NCI-H1694 treated with DMSO at 0.1 percent for 48 hours (cell line): ENCODE results near the gene SLC37A1.
"Not testable (repeated sequence)": the region's sequence is repeated elsewhere in the genome, so short reads cannot be mapped to it uniquely, and the experiment has no call there.

ENCODE experiments used
- DNase-seq: peaks from one replicate; lab custom pipeline; 2025; lab: John Stamatoyannopoulos, UW

SLC37A1 gene

GRCh38 chr21:42619841-42620240, 106.2 kb downstream of the SLC37A1 start:
- DNase-seq, result no peak

- no peak for DNase-seq
These were observed 107.6 kb downstream of the SLC37A1 start for GRCh38 chr21:42621166-42621818.

GRCh38 chr21:42621819-42622177, 108.1 kb downstream of the SLC37A1 start:
- DNase-seq, result no peak

GRCh38 chr21:42622284-42622683, 108.6 kb downstream of the SLC37A1 start:
- DNase-seq, result no peak

- DNase-seq, result no peak
These were observed 110.0 kb downstream of the SLC37A1 start for GRCh38 chr21:42623694-42624093.

GRCh38 chr21:42624095-42624790, 110.6 kb downstream of the SLC37A1 start:
- DNase-seq, result no peak

GRCh38 chr21:42624936-42625335, 111.3 kb downstream of the SLC37A1 start:
- no peak for DNase-seq

GRCh38 chr21:42626171-42626570, 112.5 kb downstream of the SLC37A1 start:
- no peak for DNase-seq

GRCh38 chr21:42627527-42628289, 114.1 kb downstream of the SLC37A1 start:
- no peak for DNase-seq

GRCh38 chr21:42628466-42629061, 114.9 kb downstream of the SLC37A1 start:
- DNase-seq, result not testable (repeated sequence)

GRCh38 chr21:42629933-42630589, 116.4 kb downstream of the SLC37A1 start:
- DNase-seq, result no peak

- DNase-seq, result no peak
These were observed 117.0 kb downstream of the SLC37A1 start for GRCh38 chr21:42630626-42631025.
